Activated CD8-positive, alpha-beta memory T cell treated with anti-CD3 and anti-CD28 coated beads for 36 hours (primary cell): ENCODE measurements around the gene PAX8. TPM values are rescaled to one million over a fixed set of nuclear protein-coding genes. Genes with fewer than 3 reads are reported as not detected.

Experiments used
- CTCF ChIA-PET: fragments of 350-600 bp; sonication (Branson Sonifier 250); formaldehyde crosslinking; loops from one replicate; lab custom pipeline; 2021; ENCODE audit warnings: antibody characterized with exemption; lab: Charles Lee
- POLR2A ChIA-PET: fragments of 350-600 bp; sonication (Branson Sonifier 250); formaldehyde crosslinking; loops from one replicate; lab custom pipeline; 2021; ENCODE audit warnings: antibody characterized with exemption; lab: Charles Lee
- total RNA-seq, 2 experiments: library from RNA; stranded (reverse); gene quantifications; one replicate each; pipeline ENCODE4 v1.2.3, GENCODE V29; 2021

Gene PAX8
- total RNA-seq, 2 experiments from 2014 or later: 2.1 to 2.5 TPM

GRCh38 chr2:113217455-113218282, 61.1 kb downstream of the PAX8 start:
- ChIA-PET CTCF (interaction anchor here (0.7 to 1.4 kb wide), 3 partner anchors 13 to 18 kb away, joined by 3 to 4 read pairs (median 4); no protein-coding TSS in a partner anchor), POLR2A (interaction anchor here (0.8 kb wide), 1 partner anchor 12 kb away, joined by 3 read pairs; no protein-coding TSS in a partner anchor)

- CTCF ChIA-PET: interaction anchor here (0.9 to 1.4 kb wide), 3 partner anchors 15 to 79 kb away, joined by 3 to 4 read pairs (median 4); no protein-coding TSS in a partner anchor
- POLR2A ChIA-PET: interaction anchor here (0.8 kb wide), 1 partner anchor 11 kb away, joined by 3 read pairs; no protein-coding TSS in a partner anchor
Measured at GRCh38 chr2:113216891-113217454, 61.7 kb downstream of the PAX8 start.

- ChIA-PET CTCF (interaction anchor here (0.9 to 1.4 kb wide), 3 partner anchors 14 to 78 kb away, joined by 3 to 4 read pairs (median 4); no protein-coding TSS in a partner anchor), POLR2A (interaction anchor here (1.0 kb wide), 1 partner anchor 161 kb away, joined by 3 read pairs; no protein-coding TSS in a partner anchor)
Measured at GRCh38 chr2:113216321-113216720, 62.4 kb downstream of the PAX8 start.

- ChIA-PET POLR2A (no interaction called here), CTCF (no interaction called here)
Measured at GRCh38 chr2:113215056-113215455, 63.7 kb downstream of the PAX8 start.

- POLR2A ChIA-PET: no interaction called here
Measured at GRCh38 chr2:113214141-113214540, 64.6 kb downstream of the PAX8 start.

GRCh38 chr2:113213061-113213930, 65.4 kb downstream of the PAX8 start:
- CTCF ChIA-PET: interaction anchor here (0.7 to 1.5 kb wide), 3 partner anchors 9 to 36 kb away, joined by 3 read pairs; no protein-coding TSS in a partner anchor
- POLR2A ChIA-PET: no interaction called here

More at GRCh38 chr2:113214141-113214540, 64.6 kb downstream of the PAX8 start:
- CTCF ChIA-PET: interaction anchor here (0.7 kb wide), 1 partner anchor 19 kb away, joined by 3 read pairs; no protein-coding TSS in a partner anchor

- POLR2A ChIA-PET: no interaction called here
Measured at GRCh38 chr2:113212245-113213060, 66.3 kb downstream of the PAX8 start.

GRCh38 chr2:113211226-113212105, 67.3 kb downstream of the PAX8 start:
- ChIA-PET CTCF (interaction anchor here (0.8 to 1.2 kb wide), 3 partner anchors 12 to 179 kb away, joined by 3 read pairs; no protein-coding TSS in a partner anchor), POLR2A (no interaction called here)

More at GRCh38 chr2:113212245-113213060, 66.3 kb downstream of the PAX8 start:
- CTCF ChIA-PET: interaction anchor here (0.7 to 1.5 kb wide), 4 partner anchors 9 to 37 kb away, joined by 3 read pairs; no protein-coding TSS in a partner anchor

- POLR2A ChIA-PET: no interaction called here
- CTCF ChIA-PET: interaction anchor here (1.1 kb wide), 1 partner anchor 11 kb away, joined by 4 read pairs; no protein-coding TSS in a partner anchor
Measured at GRCh38 chr2:113209646-113210171, 69.0 kb downstream of the PAX8 start.

GRCh38 chr2:113209011-113209645, 69.6 kb downstream of the PAX8 start:
- CTCF ChIA-PET: interaction anchor here (1.1 to 1.3 kb wide), 2 partner anchors 10 to 181 kb away, joined by 3 to 4 read pairs; no protein-coding TSS in a partner anchor
- POLR2A ChIA-PET: no interaction called here

GRCh38 chr2:113208396-113208795, 70.3 kb downstream of the PAX8 start:
- POLR2A ChIA-PET: no interaction called here
- CTCF ChIA-PET: interaction anchor here (1.3 kb wide), 1 partner anchor 182 kb away, joined by 3 read pairs; no protein-coding TSS in a partner anchor

GRCh38 chr2:113207021-113207420, 71.7 kb downstream of the PAX8 start:
- ChIA-PET CTCF (no interaction called here), POLR2A (interaction anchor here (0.7 to 0.8 kb wide), 2 partner anchors 27 to 113 kb away, joined by 3 read pairs; no protein-coding TSS in a partner anchor)

- ChIA-PET CTCF (interaction anchor here (0.9 to 2.2 kb wide), 4 partner anchors 29 to 184 kb away, joined by 3 to 7 read pairs (median 5); no protein-coding TSS in a partner anchor), POLR2A (interaction anchor here (0.8 to 1.2 kb wide), 3 partner anchors 11 to 113 kb away, joined by 3 read pairs; partner anchors contain the start of gene PSD4)
Measured at GRCh38 chr2:113206251-113206650, 72.5 kb downstream of the PAX8 start.

- CTCF ChIA-PET: interaction anchor here (0.8 to 7.4 kb wide), 16 partner anchors 9 to 187 kb away, joined by 3 to 80 read pairs (median 6); no protein-coding TSS in a partner anchor
- POLR2A ChIA-PET: interaction anchor here (0.7 to 1.3 kb wide), 4 partner anchors 21 to 105 kb away, joined by 3 to 11 read pairs (median 3); partner anchors contain the start of gene PSD4
Measured at GRCh38 chr2:113203901-113204519, 74.7 kb downstream of the PAX8 start.

- ChIA-PET POLR2A (interaction anchor here (0.7 to 1.3 kb wide), 3 partner anchors 20 to 104 kb away, joined by 3 to 11 read pairs (median 3); partner anchors contain the start of gene PSD4), CTCF (interaction anchor here (0.7 to 7.4 kb wide), 8 partner anchors 10 to 167 kb away, joined by 3 to 80 read pairs (median 7); no protein-coding TSS in a partner anchor)
Measured at GRCh38 chr2:113203217-113203530, 75.5 kb downstream of the PAX8 start.
